ENCODE data around the gene AGAP1.

DNA sequence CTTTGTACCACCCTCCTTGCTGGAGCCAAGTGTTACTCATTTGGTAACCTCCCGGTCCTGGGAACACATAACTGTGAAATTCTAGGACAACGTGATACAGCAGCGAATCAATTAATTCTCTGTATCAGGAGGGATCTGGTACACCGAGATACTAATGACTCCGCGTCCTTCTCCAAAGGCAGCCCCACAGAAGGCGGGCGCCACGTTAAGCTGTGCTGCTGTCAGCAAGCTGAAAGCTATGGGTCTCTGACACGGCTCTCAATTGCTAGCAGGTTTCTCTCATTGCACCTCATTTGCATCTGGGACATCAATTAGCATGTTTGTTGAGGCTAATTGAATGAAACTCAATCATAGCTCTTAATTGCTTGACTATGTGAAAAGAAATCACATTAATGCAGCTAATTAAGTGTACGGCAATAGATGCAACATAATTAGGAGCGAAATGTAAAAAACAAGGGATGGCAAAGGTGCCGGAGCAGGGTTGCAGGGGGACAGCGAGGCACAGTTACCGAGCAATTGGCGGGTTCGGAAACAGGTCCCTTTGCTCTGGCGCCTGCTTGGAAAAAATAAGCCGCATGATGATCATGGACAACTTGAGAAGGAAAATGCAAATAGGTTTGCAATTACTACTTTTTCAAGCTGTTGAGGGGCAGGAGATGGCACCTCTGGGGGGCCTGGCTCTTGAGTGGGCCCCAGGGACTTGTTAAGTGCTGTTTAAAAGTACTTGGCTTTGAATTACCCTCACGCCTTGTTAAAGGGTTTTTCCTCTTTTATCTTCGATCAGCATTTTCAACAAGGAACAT, 410.1 kb downstream of the AGAP1 start:
- TF ChIP-seq POLR2A (IDR thresholded peaks at IDR 0.05) = no peak
- TF ChIP-seq, protein P1, sequence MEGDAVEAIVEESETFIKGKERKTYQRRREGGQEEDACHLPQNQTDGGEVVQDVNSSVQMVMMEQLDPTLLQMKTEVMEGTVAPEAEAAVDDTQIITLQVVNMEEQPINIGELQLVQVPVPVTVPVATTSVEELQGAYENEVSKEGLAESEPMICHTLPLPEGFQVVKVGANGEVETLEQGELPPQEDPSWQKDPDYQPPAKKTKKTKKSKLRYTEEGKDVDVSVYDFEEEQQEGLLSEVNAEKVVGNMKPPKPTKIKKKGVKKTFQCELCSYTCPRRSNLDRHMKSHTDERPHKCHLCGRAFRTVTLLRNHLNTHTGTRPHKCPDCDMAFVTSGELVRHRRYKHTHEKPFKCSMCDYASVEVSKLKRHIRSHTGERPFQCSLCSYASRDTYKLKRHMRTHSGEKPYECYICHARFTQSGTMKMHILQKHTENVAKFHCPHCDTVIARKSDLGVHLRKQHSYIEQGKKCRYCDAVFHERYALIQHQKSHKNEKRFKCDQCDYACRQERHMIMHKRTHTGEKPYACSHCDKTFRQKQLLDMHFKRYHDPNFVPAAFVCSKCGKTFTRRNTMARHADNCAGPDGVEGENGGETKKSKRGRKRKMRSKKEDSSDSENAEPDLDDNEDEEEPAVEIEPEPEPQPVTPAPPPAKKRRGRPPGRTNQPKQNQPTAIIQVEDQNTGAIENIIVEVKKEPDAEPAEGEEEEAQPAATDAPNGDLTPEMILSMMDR (IDR thresholded peaks at IDR 0.05) = no peak
- no peak for TF ChIP-seq EP300 (IDR thresholded peaks at IDR 0.05)
